ENCODE data around the gene SLC38A6.

DNA sequence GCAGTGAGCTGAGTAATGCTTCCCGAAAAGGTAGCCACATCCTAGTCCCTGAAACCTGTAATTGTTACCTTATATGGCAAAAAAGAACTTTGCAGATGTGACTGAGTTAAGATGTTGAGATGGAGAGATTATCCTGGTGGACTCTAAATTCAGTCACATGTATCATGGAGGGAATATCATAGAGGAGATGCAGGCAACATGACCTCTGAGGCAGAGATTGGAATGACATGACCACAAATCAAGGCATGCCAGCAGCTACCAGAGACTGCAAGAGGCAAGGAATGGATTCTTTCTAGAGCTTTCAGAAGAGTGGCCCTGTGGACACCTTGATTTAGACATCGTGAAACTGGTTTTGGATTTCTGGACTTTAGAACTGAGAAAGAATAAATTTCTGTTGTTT is 18.5 kb downstream of the SLC38A6 start:
- TF ChIP-seq, protein P1, sequence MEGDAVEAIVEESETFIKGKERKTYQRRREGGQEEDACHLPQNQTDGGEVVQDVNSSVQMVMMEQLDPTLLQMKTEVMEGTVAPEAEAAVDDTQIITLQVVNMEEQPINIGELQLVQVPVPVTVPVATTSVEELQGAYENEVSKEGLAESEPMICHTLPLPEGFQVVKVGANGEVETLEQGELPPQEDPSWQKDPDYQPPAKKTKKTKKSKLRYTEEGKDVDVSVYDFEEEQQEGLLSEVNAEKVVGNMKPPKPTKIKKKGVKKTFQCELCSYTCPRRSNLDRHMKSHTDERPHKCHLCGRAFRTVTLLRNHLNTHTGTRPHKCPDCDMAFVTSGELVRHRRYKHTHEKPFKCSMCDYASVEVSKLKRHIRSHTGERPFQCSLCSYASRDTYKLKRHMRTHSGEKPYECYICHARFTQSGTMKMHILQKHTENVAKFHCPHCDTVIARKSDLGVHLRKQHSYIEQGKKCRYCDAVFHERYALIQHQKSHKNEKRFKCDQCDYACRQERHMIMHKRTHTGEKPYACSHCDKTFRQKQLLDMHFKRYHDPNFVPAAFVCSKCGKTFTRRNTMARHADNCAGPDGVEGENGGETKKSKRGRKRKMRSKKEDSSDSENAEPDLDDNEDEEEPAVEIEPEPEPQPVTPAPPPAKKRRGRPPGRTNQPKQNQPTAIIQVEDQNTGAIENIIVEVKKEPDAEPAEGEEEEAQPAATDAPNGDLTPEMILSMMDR (conservative IDR thresholded peaks at IDR 0.05; ENCODE audit: low read length): no peak
- no peak for TF ChIP-seq EZH2phosphoT487 (IDR thresholded peaks at IDR 0.05; ENCODE audit: borderline replicate concordance)

All from Loucy (cell line).